Common myeloid progenitor, CD34-positive (primary cell): ENCODE data around the gene B3GALT4.
"Not testable (repeated sequence)": the region's sequence is repeated elsewhere in the genome, so short reads cannot be mapped to it uniquely, and the experiment has no call there.

Experiments used
- CTCF ChIA-PET: fragments of 350-600 bp; sonication (Branson Sonifier 250); formaldehyde crosslinking; loops from one replicate; lab custom pipeline; 2021; ENCODE audit warnings: antibody characterized with exemption; lab: Charles Lee
- POLR2A ChIA-PET: fragments of 350-600 bp; sonication (Branson Sonifier 250); formaldehyde crosslinking; loops from one replicate; lab custom pipeline; 2021; ENCODE audit warnings: antibody characterized with exemption; lab: Charles Lee
- DNase-seq, 3 donors: peaks; one replicate each; pipeline versions ENCODE4 v3.0.0 to v3.0.0-alpha.2; 2013
- H3K27ac ChIP-seq, 2 experiments: 1 replicate in 1 of 2; 2 replicates in 1 of 2; pipeline ENCODE4 v1.7.0; 2013; ENCODE audit warnings: inconsistent platforms in 2 of 2, low read length in 2 of 2, mild to moderate bottlenecking in 2 of 2, low read depth in 1 of 2, moderate library complexity in 1 of 2; ENCODE audit not compliant: severe bottlenecking in 2 of 2, insufficient read depth in 1 of 2, poor library complexity in 1 of 2
- H3K27me3 ChIP-seq, 5 experiments: replicated peaks in 2 of 5; 1 replicate in 3 of 5; 2 replicates in 2 of 5; pipeline versions ENCODE4 v1.6.1 to v1.7.0; 2013; ENCODE audit warnings: low read length in 4 of 5, mild to moderate bottlenecking in 2 of 5, moderate library complexity in 2 of 5, inconsistent platforms in 1 of 5; ENCODE audit not compliant: insufficient read depth in 5 of 5, control insufficient read depth in 4 of 5
- H3K36me3 ChIP-seq, 4 experiments: 1 replicate in 2 of 4; 2 replicates in 2 of 4; pipeline versions ENCODE4 v1.6.1 to v1.7.0; 2013; ENCODE audit warnings: low read length in 3 of 4, control low read depth in 1 of 4, mild to moderate bottlenecking in 1 of 4; ENCODE audit not compliant: control insufficient read depth in 4 of 4, insufficient read depth in 4 of 4
- H3K4me1 ChIP-seq, 4 experiments: 1 replicate in 3 of 4; 2 replicates in 1 of 4; pipeline versions ENCODE4 v1.6.1 to v1.7.1; 2013; ENCODE audit warnings: low read length in 3 of 4, mild to moderate bottlenecking in 3 of 4, control low read depth in 1 of 4, inconsistent platforms in 1 of 4, moderate library complexity in 1 of 4; ENCODE audit not compliant: control insufficient read depth in 4 of 4, insufficient read depth in 4 of 4; ENCODE audit errors: control extremely low read depth in 1 of 4
- H3K4me3 ChIP-seq, 7 experiments: 1 replicate in 4 of 7; 2 replicates in 3 of 7; pipeline versions ENCODE4 v1.5.1 to v1.7.0; 2013; ENCODE audit warnings: mild to moderate bottlenecking in 7 of 7, low read length in 6 of 7, moderate library complexity in 6 of 7, inconsistent platforms in 2 of 7, low read depth in 2 of 7, control low read depth in 1 of 7; ENCODE audit not compliant: insufficient read depth in 4 of 7, control insufficient read depth in 1 of 7; ENCODE audit errors: extremely low read depth in 1 of 7
- H3K9me3 ChIP-seq, 5 experiments: 1 replicate in 4 of 5; 2 replicates in 1 of 5; pipeline versions ENCODE4 v1.6.1 to v1.7.1; 2013; ENCODE audit warnings: low read length in 4 of 5, mild to moderate bottlenecking in 2 of 5, inconsistent platforms in 1 of 5, low read depth in 1 of 5, moderate library complexity in 1 of 5; ENCODE audit not compliant: control insufficient read depth in 4 of 5, insufficient read depth in 2 of 5; ENCODE audit errors: control extremely low read depth in 1 of 5
- WGBS: methylation state at CpG from one replicate; pipeline ENCODE4 v1.1.5; 2013; ENCODE audit not compliant: insufficient coverage; 5-methylcytosine and 5-hydroxymethylcytosine counted together

Gene B3GALT4

GRCh38 chr6:33279971-33280511, 3.1 kb downstream of the B3GALT4 start:
- peaks cover 0 to 75% (median 56%) of the 10 kb centered on the region in 4 experiments for H3K36me3 ChIP-seq
- peak overlapping the region in 1 of 2 experiments; percentile 35 for H3K27ac ChIP-seq
- peaks cover 2 to 44% (median 35%) of the 10 kb centered on the region in 4 experiments for H3K4me1 ChIP-seq
- H3K27me3 ChIP-seq: no peaks in the 10 kb centered on the region
- no peaks in the 10 kb centered on the region for H3K9me3 ChIP-seq
- CTCF ChIA-PET: interaction anchor here (0.7 to 9.7 kb wide), 15 partner anchors 10 to 151 kb away, joined by 3 to 96 read pairs (median 5); partner anchors contain the start of genes PFDN6, RGL2, TAPBP and WDR46
- POLR2A ChIA-PET: interaction anchor here (1.6 kb wide), 1 partner anchor 9 kb away, joined by 5 read pairs; the partner anchor contains the start of genes PFDN6 and WDR46
- DNase-seq: peak; percentile 79 to 93 (median 86)
- H3K4me3 ChIP-seq: no peak overlapping the region
- 60% methylated on average over 4 of the region's 5 CpGs for WGBS

DNA sequence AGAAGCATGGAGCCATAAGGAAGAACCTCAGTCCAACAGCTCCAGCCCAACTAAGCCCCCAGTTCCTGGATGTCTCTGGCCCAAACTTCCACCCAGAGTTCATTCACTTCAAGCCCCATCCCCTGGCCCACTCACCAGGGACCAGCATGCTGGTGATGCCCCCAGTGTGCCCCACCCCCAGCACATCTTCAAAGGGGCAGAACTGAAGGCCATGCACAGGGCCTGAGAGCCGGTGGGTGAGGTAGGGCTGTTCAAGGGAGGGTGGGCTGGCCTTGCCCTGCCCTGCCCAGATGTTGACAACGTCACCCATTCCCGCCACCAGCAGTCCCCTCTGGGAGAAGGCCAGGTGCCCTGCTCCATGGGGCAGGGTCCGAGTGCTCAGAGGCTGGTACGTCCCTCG, 3.6 kb downstream of the B3GALT4 start:
- CTCF ChIA-PET: interaction anchor here (0.8 to 9.7 kb wide), 12 partner anchors 10 to 129 kb away, joined by 3 to 96 read pairs (median 5); partner anchors contain the start of genes PFDN6, RGL2 and WDR46
- H3K4me3 ChIP-seq: no peak overlapping the region
- POLR2A ChIA-PET: interaction anchor here (0.6 to 1.6 kb wide), 2 partner anchors 9 to 116 kb away, joined by 4 to 5 read pairs; partner anchors contain the start of genes PFDN6 and WDR46
- no peaks in the 10 kb centered on the region for H3K27me3 ChIP-seq
- H3K27ac ChIP-seq: peak overlapping the region in 1 of 2 experiments; percentile 35
- no peak for DNase-seq
- H3K9me3 ChIP-seq: no peaks in the 10 kb centered on the region
- H3K4me1 ChIP-seq: peaks cover 2 to 39% (median 30%) of the 10 kb centered on the region in 4 experiments
- WGBS: 93% methylated on average over 6 of the region's 6 CpGs
- peaks cover 0 to 74% (median 56%) of the 10 kb centered on the region in 4 experiments for H3K36me3 ChIP-seq

DNA sequence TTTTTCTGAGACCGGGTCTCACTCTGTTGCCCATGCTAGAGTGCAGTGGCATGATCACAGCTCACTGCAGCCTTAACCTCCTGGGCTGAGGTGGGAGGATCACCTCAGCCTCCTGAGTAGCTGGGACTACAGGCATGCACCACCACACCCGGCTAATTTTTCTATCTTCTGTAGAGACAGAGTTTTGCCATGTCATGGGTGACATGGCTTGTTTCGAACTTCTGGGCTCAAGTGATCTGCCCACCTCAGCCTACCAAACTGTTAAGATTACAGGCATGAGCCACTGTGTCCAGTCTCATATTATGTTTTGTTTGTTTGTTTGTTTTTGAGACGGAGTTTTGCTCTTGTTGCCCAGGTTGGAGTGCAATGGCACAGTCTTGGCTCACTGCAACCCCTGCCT, 8.3 kb downstream of the B3GALT4 start:
- CTCF ChIA-PET, POLR2A ChIA-PET: not testable (repeated sequence)
- H3K36me3 ChIP-seq: peaks cover 3 to 64% (median 52%) of the 10 kb centered on the region in 4 experiments

GRCh38 chr6:33286946-33287914, 10.3 kb downstream of the B3GALT4 start:
- H3K9me3 ChIP-seq: no peaks in the 10 kb centered on the region
- no peak overlapping the region for H3K4me3 ChIP-seq
- no peak for DNase-seq
- H3K36me3 ChIP-seq: peaks cover 3 to 61% (median 52%) of the 10 kb centered on the region in 4 experiments
- no peaks in the 10 kb centered on the region for H3K27me3 ChIP-seq
- 97% methylated on average over 16 of the region's 22 CpGs for WGBS
- peaks cover 0 to 31% (median 23%) of the 10 kb centered on the region in 4 experiments for H3K4me1 ChIP-seq
- CTCF ChIA-PET: interaction anchor here (1.0 to 6.3 kb wide), 5 partner anchors 10 to 131 kb away, joined by 3 to 53 read pairs (median 3); partner anchors contain the start of genes B3GALT4, CUTA and RGL2
- POLR2A ChIA-PET: interaction anchor here (2.5 kb wide), 1 partner anchor 12 kb away, joined by 17 read pairs; the partner anchor contains the start of gene RGL2
- H3K27ac ChIP-seq: no peak overlapping the region

More for the DNA sequence above, 8.3 kb downstream of the B3GALT4 start:
- peaks cover 0 to 25% (median 22%) of the 10 kb centered on the region in 4 experiments for H3K4me1 ChIP-seq
- DNase-seq, H3K27ac ChIP-seq, H3K27me3 ChIP-seq, H3K4me3 ChIP-seq, H3K9me3 ChIP-seq: not testable (repeated sequence)
- WGBS: 100% methylated on average over 3 of the region's 4 CpGs

- ChIA-PET CTCF (interaction anchor here (0.7 to 6.3 kb wide), 11 partner anchors 10 to 130 kb away, joined by 3 to 53 read pairs (median 3); partner anchors contain the start of genes B3GALT4, CUTA, KIFC1 and RGL2), POLR2A (interaction anchor here (1.1 to 2.5 kb wide), 6 partner anchors 8 to 56 kb away, joined by 3 to 17 read pairs (median 6); partner anchors contain the start of genes B3GALT4, RGL2, RPS18 and VPS52)
- Histone ChIP-seq H3K27ac (peak overlapping the region; percentile 64 to 93), H3K4me3 (peak overlapping the region; percentile 71 to 98 (median 84)), H3K9me3 (no peaks in the 10 kb centered on the region), H3K4me1 (peaks cover 0 to 31% (median 23%) of the 10 kb centered on the region in 4 experiments), H3K27me3 (no peaks in the 10 kb centered on the region), H3K36me3 (peaks cover 5 to 62% (median 52%) of the 10 kb centered on the region in 4 experiments)
- peak in 2 of 3 donors; percentile 16 to 26 for DNase-seq
- 5% methylated on average over 12 of the region's 21 CpGs for WGBS
Measured at GRCh38 chr6:33288141-33288920, 11.4 kb downstream of the B3GALT4 start.
